ACC112 (cell line): ENCODE measurements around the gene AMH.

ENCODE experiments used
- H2AFZ ChIP-seq: fragments of 200-600 bp; sonication (generic); one replicate; pipeline ENCODE4 v1.6.0; 2017; ENCODE audit warnings: antibody characterized with exemption, low read length; ENCODE audit not compliant: unreplicated experiment
- H3K27ac ChIP-seq: fragments of 200-600 bp; sonication (generic); 2 replicates; pipeline ENCODE4 v1.5.1; 2014; ENCODE audit warnings: low read depth, mild to moderate bottlenecking, antibody characterized with exemption, low read length, moderate library complexity
- H3K27me3 ChIP-seq: fragments of 200-600 bp; sonication (generic); 2 replicates; pipeline ENCODE4 v1.6.1; 2014; ENCODE audit warnings: mild to moderate bottlenecking, antibody characterized with exemption, low read length, moderate library complexity, mixed read lengths; ENCODE audit not compliant: insufficient read depth
- H3K36me3 ChIP-seq: fragments of 200-600 bp; sonication (generic); 2 replicates; pipeline ENCODE4 v1.6.1; 2016; ENCODE audit warnings: mild to moderate bottlenecking, antibody characterized with exemption, low read length, moderate library complexity, mixed read lengths; ENCODE audit not compliant: insufficient read depth
- H3K4me1 ChIP-seq: fragments of 200-600 bp; sonication (generic); one replicate; pipeline ENCODE4 v1.6.1; 2016; ENCODE audit warnings: low read length, mixed read lengths; ENCODE audit not compliant: insufficient read depth, unreplicated experiment, control insufficient read depth
- H3K4me3 ChIP-seq: fragments of 200-600 bp; sonication (generic); 2 replicates; pipeline ENCODE4 v1.5.1; 2014; ENCODE audit warnings: mild to moderate bottlenecking, low read depth, low read length
- H3K79me2 ChIP-seq: fragments of 200-600 bp; sonication (generic); one replicate; pipeline ENCODE4 v1.6.0; 2016; ENCODE audit warnings: low read length; ENCODE audit not compliant: control insufficient read depth, unreplicated experiment, insufficient read depth

AMH gene

DNA sequence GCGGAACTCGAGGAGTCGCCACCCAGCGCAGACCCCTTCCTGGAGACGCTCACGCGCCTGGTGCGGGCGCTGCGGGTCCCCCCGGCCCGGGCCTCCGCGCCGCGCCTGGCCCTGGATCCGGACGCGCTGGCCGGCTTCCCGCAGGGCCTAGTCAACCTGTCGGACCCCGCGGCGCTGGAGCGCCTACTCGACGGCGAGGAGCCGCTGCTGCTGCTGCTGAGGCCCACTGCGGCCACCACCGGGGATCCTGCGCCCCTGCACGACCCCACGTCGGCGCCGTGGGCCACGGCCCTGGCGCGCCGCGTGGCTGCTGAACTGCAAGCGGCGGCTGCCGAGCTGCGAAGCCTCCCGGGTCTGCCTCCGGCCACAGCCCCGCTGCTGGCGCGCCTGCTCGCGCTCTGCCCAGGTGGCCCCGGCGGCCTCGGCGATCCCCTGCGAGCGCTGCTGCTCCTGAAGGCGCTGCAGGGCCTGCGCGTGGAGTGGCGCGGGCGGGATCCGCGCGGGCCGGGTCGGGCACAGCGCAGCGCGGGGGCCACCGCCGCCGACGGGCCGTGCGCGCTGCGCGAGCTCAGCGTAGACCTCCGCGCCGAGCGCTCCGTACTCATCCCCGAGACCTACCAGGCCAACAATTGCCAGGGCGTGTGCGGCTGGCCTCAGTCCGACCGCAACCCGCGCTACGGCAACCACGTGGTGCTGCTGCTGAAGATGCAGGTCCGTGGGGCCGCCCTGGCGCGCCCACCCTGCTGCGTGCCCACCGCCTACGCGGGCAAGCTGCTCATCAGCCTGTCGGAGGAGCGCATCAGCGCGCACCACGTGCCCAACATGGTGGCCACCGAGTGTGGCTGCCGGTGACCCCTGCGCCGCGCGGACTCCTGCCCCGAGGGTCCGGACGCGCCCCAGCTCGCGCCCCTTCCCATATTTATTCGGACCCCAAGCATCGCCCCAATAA lies 2.3 kb downstream of the AMH start:
- Histone ChIP-seq H3K27me3 (no peaks in the 10 kb centered on the region), H3K4me3 (no peak overlapping the region), H3K36me3 (0 out of 2 replicates have a peak, but pooled peaks cover 2% of the 10 kb centered on the region), H3K27ac (no peak overlapping the region), H3K4me1 (peaks cover 8% of the 10 kb centered on the region), H3K79me2 (no peaks in the 10 kb centered on the region), H2AFZ (no peak overlapping the region)

GRCh38 chr19:2252055-2252796 lies 3.1 kb downstream of the AMH start:
- Histone ChIP-seq H2AFZ (no peak overlapping the region), H3K27me3 (no peaks in the 10 kb centered on the region), H3K36me3 (0 out of 2 replicates have a peak, but pooled peaks cover 2% of the 10 kb centered on the region), H3K27ac (no peak overlapping the region), H3K79me2 (no peaks in the 10 kb centered on the region), H3K4me3 (no peak overlapping the region), H3K4me1 (peaks cover 2% of the 10 kb centered on the region)

DNA sequence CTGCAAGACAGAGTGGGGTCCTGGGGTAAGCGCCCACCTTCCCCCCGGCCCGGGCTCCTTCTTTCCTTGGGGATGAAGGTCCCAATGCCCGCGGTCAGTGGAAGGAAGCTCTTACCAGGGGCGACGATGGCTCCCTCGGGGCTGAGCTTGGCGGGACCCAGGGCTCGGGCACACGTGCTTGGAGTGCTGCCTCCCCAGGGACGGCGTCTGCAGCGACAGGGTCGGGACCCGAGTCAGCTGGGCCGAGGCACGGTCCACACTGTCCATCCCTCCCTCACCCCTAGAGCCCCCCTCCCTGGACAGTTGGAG lies 3.6 kb downstream of the AMH start:
- H3K36me3 ChIP-seq, result no peaks in the 10 kb centered on the region
- no peak overlapping the region for H2AFZ ChIP-seq
- H3K4me3 ChIP-seq, result no peak overlapping the region
- no peaks in the 10 kb centered on the region for H3K4me1 ChIP-seq
- H3K27ac ChIP-seq, result no peak overlapping the region
- no peaks in the 10 kb centered on the region for H3K79me2 ChIP-seq
- no peaks in the 10 kb centered on the region for H3K27me3 ChIP-seq

DNA sequence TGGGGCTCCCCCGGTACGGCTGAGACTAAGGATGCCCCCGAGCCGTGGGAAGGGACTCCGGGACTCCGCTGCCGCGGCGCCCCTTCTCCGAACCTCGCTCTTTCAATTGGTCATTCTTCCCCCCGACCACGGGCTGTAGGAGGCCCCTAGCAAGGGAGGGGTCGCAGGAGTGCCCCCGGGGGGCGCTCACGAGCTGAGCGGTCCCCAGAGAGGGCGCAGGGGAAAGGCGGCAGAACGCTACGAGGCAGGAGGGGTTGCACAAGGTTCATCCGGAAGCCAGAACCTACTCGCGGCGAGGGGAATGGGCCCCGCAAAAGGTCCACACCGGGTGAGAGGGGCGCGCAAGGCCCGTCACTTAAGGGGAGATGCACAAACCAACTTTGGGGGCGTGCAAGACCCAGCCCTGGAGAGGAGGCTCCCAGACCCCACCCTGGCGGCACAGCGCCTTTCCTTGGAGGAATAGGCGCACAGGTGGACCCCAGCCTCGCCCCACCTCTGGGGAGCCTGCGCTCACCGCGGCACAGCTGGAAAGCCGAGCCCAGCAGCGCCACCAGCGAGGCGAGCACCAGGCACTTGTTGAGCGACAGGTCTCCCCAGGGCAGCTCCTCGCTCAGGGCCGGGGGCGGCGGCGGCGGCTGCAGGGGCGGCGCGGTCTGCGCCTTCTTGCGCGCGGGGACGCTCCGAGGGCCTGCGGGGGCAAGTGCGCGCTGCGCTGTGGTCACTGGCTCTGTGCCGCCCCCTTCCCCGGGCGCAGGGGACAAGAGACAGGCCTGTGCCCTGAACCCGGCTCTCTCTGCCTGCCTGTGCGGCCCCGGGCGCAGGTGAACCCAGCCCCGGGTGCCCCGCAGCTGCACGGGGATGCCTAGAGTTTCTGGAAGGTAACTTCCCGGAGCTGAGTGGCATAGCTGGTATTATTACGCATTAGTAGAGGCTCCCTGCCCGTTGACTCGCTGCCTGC lies 4.3 kb downstream of the AMH start:
- H3K27ac ChIP-seq, result no peak overlapping the region
- H3K36me3 ChIP-seq, result no peaks in the 10 kb centered on the region
- H3K79me2 ChIP-seq, result no peaks in the 10 kb centered on the region
- H3K4me1 ChIP-seq, result no peaks in the 10 kb centered on the region
- H3K27me3 ChIP-seq, result no peaks in the 10 kb centered on the region
- H2AFZ ChIP-seq, result no peak overlapping the region
- no peak overlapping the region for H3K4me3 ChIP-seq

DNA sequence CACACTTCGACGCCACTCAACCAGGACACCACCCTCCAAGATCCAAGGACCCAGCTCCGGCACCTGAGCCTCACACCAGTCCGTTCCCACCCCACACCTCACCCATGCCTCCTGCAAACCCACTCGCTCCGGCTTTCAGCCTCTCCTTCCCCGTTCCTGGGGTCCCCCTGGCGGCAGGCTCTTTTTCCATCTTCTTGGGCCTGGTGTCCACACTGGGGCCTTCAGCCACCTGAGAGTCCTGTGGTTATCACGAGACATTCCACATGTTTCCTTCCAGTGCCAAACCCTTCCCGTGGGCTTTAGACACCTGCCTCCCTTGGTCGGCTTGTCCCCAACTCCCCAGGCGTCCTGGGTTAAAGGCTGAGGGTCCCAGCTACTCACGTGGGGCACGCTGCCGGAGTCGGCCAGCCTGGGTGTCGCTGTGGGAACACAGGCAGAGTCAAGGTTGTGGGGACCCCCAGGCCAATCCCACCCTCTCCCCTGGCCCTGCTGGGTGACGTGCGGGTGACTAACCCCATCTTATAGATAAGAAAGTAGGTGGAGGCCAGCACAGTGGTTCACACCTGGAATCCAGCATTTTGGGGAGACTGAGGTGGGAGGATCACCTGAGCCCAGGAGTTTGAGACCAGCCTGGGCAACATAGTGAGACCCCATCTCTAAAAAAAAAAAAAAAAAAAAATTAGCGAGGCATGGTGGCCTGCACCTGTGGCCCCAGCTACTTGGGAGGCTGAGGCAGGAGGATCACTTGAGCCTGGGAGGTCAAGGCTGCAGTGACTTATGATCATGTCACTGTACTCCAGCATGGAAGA lies 5.1 kb downstream of the AMH start:
- Histone ChIP-seq H3K4me3 (no peak overlapping the region), H2AFZ (no peak overlapping the region), H3K27me3 (no peaks in the 10 kb centered on the region), H3K36me3 (no peaks in the 10 kb centered on the region), H3K79me2 (no peaks in the 10 kb centered on the region), H3K4me1 (no peaks in the 10 kb centered on the region), H3K27ac (no peak overlapping the region)

DNA sequence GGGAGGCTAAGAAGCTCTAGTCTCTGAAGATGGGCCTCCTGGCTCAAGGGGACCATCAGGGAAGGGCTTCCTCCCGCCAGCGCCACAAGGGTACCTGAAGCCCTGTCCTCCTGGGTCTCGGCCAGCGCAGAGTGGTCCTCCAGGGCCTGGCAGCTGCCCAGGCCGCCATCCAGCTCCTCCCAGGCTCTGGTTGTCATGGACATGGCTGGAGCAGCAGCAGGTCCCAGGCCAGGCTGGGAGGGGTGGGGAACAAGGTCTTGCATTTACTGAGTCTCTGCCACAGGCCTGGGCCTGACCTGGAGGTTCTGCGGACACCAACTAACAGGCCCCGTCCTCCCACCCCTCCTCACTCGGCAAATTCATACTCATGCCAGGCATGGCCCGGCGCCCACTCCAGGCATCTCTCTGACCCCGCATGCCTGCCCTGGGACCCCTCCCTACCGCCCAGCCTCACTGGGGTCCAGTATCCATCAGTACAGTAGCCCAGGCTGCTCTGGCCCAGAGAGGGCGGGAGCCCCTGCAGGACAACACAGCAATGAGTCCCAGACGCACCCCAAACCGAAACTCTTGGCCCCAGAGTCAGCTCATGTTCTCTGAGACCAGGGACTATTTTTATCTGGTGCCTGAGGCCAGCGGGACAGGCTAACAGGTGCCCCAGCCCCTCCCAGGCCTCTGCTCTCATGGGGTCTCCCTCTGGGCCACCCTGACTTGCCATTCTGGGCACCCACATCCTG lies 6.2 kb downstream of the AMH start:
- Histone ChIP-seq H3K79me2 (no peaks in the 10 kb centered on the region), H3K36me3 (no peaks in the 10 kb centered on the region), H3K4me1 (no peaks in the 10 kb centered on the region), H2AFZ (no peak overlapping the region), H3K4me3 (no peak overlapping the region), H3K27me3 (no peaks in the 10 kb centered on the region), H3K27ac (no peak overlapping the region)

DNA sequence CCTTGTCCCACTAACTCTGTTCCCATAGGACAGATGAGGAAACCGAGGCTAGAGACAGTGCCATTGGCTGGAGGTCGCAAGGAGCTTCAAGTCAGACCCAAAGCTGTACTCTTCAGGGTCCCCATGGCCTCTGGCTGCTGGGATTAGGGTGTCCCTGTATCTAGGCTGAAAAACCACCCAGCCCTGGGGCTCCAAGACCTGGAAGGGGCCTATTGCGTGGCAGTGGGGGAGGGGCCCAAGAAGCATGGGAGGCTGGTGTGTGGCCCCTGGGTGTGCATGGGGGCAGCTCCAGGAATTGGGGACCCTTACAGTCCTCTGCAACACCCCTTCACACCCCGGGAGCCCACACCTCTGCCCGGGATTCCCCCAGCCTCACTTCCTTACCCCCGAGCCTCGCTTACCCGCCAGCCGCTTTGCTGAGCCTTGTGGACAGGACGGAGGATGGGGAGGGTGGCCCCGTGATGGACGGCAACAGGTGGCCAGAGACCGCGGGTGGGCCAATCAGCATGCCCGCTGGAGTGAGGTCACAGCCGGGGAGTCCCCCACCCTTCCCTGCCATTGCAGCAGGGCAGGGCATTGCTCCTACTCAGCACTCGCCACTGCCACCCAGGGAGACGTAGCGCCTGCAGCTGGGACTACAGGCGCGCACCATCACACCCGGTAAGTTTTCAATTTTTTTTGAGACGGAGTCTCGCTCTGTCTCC lies 7.0 kb downstream of the AMH start, which contains the start of gene JSRP1:
Gene JSRP1 (minus strand): TSS at position 436 of the 704 bp plus-strand sequence. CDS start 1,103 bp downstream, outside the sequence.
- no peaks in the 10 kb centered on the region for H3K79me2 ChIP-seq
- no peak within 1 kb of the TSS for H3K27ac ChIP-seq
- no peaks in the 10 kb centered on the region for H3K36me3 ChIP-seq
- no peak within 1 kb of the TSS for H2AFZ ChIP-seq
- H3K4me3 ChIP-seq, result no peak within 1 kb of the TSS
- no peaks in the 10 kb centered on the region for H3K4me1 ChIP-seq
- no peaks in the 10 kb centered on the region for H3K27me3 ChIP-seq

DNA sequence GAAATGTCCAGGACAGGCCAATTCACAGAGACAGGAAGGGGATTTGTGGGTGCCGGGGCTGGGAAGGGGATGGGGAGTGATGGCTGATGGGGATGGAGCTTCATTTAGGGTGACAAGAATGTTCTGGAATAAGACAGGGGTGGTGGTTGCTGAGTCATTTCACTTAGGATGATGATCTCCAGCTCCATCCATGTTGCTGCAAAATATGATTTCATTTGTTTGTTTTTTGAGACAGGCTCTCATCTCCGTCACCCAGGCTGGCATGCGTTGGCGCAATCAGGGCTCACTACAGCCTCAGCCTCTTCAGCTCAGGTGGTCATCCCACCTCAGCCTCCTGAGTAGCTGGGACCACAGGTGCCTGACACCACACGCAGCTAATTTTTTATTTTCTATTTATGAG lies 10.2 kb downstream of the AMH start:
- H3K4me1 ChIP-seq, result no peaks in the 10 kb centered on the region

GRCh38 chr19:2260341-2260805 lies 11.2 kb downstream of the AMH start:
- Histone ChIP-seq H3K27me3 (no peaks in the 10 kb centered on the region), H2AFZ (no peak overlapping the region), H3K27ac (no peak overlapping the region), H3K36me3 (no peaks in the 10 kb centered on the region), H3K4me3 (no peak overlapping the region), H3K4me1 (no peaks in the 10 kb centered on the region), H3K79me2 (no peaks in the 10 kb centered on the region)

More for the DNA sequence above, 10.2 kb downstream of the AMH start:
- Histone ChIP-seq H3K4me3 (no peak overlapping the region), H3K27ac (no peak overlapping the region), H3K36me3 (no peaks in the 10 kb centered on the region), H2AFZ (no peak overlapping the region), H3K79me2 (no peaks in the 10 kb centered on the region), H3K27me3 (no peaks in the 10 kb centered on the region)
